Measurements from ENCODE around the gene SSBP3.

The SSBP3 gene

DNA sequence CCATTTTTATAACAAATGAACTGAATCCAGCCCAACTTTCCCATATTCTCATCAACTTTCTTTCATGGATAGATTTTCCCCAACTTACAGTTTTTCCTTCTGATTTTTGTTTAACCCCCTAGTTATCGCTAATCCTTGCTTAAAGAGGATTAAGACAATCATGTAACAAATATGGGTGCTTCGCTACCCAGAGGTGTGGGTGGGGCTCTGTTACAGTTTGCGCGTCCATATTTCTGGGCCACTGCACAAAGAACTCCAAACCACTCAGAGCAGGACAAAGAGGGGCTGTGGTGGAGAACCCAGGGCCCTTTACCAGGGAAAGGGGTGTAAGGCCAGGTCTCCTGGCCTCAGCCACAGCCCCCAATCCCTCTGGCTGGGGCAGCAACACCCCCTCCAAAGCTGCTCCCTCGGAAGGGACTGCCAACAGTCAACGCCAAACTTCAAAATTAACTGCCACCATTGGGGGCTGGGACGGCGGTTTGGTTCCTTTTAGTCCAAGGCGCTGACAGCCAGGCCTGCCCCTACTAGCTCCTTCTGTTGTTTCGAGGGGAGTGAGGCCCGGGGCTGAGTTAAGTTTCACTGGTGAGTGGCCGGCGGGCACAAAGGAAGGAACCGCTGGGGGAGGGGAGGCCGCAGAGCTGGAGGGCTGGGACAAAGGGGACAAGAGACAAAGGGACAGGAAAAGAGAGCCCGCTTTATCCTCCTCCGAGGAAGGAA is 27.9 kb downstream of the SSBP3 start:
- peaks cover 63% of the 10 kb centered on the region for H3K36me3 ChIP-seq (ENCODE audit: insufficient read depth, low read length)
- peaks cover 95% of the 10 kb centered on the region for H3K79me2 ChIP-seq (ENCODE audit: insufficient read depth, low read length)
- no peak overlapping the region for H2AFZ ChIP-seq (ENCODE audit: low read depth, low read length)
- no peak overlapping the region for H3K4me2 ChIP-seq (ENCODE audit: insufficient read depth, low read length)
- peaks cover 77% of the 10 kb centered on the region for H4K20me1 ChIP-seq (ENCODE audit: insufficient read depth, low read length)
- H3K4me1 ChIP-seq (ENCODE audit: insufficient read depth, low read length), result no peaks in the 10 kb centered on the region
- H3K27ac ChIP-seq (ENCODE audit: low read length), result no peak overlapping the region
- H3K9ac ChIP-seq (ENCODE audit: low read depth, low read length), result no peak overlapping the region
- no peak for TF ChIP-seq EZH2 (IDR thresholded peaks at IDR 0.05; ENCODE audit: borderline replicate concordance, low read depth, low read length, severe bottlenecking)
- TF ChIP-seq, protein P1, sequence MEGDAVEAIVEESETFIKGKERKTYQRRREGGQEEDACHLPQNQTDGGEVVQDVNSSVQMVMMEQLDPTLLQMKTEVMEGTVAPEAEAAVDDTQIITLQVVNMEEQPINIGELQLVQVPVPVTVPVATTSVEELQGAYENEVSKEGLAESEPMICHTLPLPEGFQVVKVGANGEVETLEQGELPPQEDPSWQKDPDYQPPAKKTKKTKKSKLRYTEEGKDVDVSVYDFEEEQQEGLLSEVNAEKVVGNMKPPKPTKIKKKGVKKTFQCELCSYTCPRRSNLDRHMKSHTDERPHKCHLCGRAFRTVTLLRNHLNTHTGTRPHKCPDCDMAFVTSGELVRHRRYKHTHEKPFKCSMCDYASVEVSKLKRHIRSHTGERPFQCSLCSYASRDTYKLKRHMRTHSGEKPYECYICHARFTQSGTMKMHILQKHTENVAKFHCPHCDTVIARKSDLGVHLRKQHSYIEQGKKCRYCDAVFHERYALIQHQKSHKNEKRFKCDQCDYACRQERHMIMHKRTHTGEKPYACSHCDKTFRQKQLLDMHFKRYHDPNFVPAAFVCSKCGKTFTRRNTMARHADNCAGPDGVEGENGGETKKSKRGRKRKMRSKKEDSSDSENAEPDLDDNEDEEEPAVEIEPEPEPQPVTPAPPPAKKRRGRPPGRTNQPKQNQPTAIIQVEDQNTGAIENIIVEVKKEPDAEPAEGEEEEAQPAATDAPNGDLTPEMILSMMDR (IDR thresholded peaks at IDR 0.05; ENCODE audit: borderline replicate concordance, extremely low read depth, low read length, poor library complexity, severe bottlenecking), result no peak
- H3K9me3 ChIP-seq (ENCODE audit: insufficient read depth, low read length, severe bottlenecking), result no peaks in the 10 kb centered on the region
- H3K27me3 ChIP-seq (ENCODE audit: insufficient read depth, low read length, poor library complexity), result no peaks in the 10 kb centered on the region
- ATAC-seq (ENCODE audit: insufficient read depth, low read depth), result no peak
- no peak overlapping the region for H3K4me3 ChIP-seq (ENCODE audit: low read depth in 1 of 2, low read length in 2 of 2)
- no peak for DNase-seq

DNA sequence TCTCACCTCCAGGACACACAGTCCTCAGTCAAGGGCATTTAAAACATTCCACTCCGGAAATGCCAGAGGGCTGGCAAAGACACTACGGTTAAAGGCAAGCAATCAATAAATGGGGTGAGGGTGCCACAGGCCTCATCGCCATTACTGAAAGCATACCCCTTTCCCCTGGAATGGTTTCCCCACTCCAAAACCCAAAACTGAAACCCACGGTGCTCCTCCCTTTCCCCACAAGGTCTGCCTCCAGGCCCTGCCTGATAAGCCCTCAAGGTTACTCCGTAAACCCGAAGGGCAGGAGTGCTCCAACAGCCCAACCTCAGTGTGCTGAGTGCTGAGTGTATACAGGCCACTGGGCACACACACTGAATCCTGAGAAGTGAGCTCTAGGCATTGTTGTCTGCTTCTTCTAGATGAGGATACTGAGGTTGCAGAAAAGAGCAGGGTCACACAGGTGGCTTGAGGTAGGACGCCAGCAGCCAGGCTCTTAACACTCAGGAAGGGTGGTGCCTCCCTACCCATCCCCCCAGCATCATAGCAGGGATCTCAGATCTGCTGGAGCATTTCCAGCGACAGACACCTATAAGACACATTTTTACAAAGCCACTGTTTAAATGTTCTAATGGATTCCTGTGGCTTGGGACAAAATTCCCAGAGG is 29.0 kb downstream of the SSBP3 start:
- H3K9ac ChIP-seq (ENCODE audit: low read depth, low read length), result no peak overlapping the region
- peaks cover 88% of the 10 kb centered on the region for H4K20me1 ChIP-seq (ENCODE audit: insufficient read depth, low read length)
- H3K27me3 ChIP-seq (ENCODE audit: insufficient read depth, low read length, poor library complexity), result no peaks in the 10 kb centered on the region
- no peak overlapping the region for H2AFZ ChIP-seq (ENCODE audit: low read depth, low read length)
- no peak overlapping the region for H3K4me2 ChIP-seq (ENCODE audit: insufficient read depth, low read length)
- TF ChIP-seq, protein P1 (IDR thresholded peaks at IDR 0.05; ENCODE audit: borderline replicate concordance, extremely low read depth, low read length, poor library complexity, severe bottlenecking), result no peak
- TF ChIP-seq EZH2 (IDR thresholded peaks at IDR 0.05; ENCODE audit: borderline replicate concordance, low read depth, low read length, severe bottlenecking), result no peak
- H3K79me2 ChIP-seq (ENCODE audit: insufficient read depth, low read length), result peaks cover 100% of the 10 kb centered on the region
- no peaks in the 10 kb centered on the region for H3K4me1 ChIP-seq (ENCODE audit: insufficient read depth, low read length)
- 0 out of 2 replicates have a peak overlapping the region, but pooled peaks have one; percentile 6 for H3K27ac ChIP-seq (ENCODE audit: low read length)
- no peak for ATAC-seq (ENCODE audit: insufficient read depth, low read depth)
- H3K9me3 ChIP-seq (ENCODE audit: insufficient read depth, low read length, severe bottlenecking), result no peaks in the 10 kb centered on the region
- no peak for DNase-seq
- H3K4me3 ChIP-seq (ENCODE audit: low read depth in 1 of 2, low read length in 2 of 2), result no peak overlapping the region
- H3K36me3 ChIP-seq (ENCODE audit: insufficient read depth, low read length), result peaks cover 68% of the 10 kb centered on the region

DNA sequence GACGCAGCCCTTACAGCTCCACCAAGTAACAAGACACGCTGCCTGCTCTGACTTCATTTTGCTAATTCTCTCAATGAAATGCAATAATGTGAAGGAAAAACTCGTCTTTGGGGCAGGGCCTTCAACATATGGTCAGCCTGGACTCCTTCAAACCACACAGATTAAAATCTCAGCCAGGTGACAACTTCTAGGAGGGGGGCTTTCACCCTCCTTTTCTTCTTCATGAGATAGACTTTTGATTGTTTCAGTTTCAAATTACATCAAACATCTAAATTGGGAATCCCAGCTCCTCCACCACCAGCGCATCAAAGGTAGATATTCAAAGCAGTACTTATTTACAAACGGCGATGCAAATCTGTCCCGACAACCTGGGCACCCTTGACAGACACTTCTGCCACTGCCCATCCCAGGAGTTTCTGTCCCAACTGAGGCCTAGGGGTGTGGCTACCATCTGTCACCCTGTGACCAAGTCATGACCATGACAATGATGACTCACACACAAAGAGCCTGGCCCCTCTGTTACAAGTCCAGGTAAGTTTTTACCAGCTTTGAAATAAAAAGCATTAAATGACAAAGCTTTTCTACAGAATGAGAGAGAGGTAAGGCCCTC is 29.7 kb downstream of the SSBP3 start:
- no peak for TF ChIP-seq EZH2 (IDR thresholded peaks at IDR 0.05; ENCODE audit: borderline replicate concordance, low read depth, low read length, severe bottlenecking)
- TF ChIP-seq, protein P1 (IDR thresholded peaks at IDR 0.05; ENCODE audit: borderline replicate concordance, extremely low read depth, low read length, poor library complexity, severe bottlenecking), result no peak
- peaks cover 92% of the 10 kb centered on the region for H4K20me1 ChIP-seq (ENCODE audit: insufficient read depth, low read length)
- peak overlapping the region; percentile 10; the same call in 1 of the 2 replicates for H3K27ac ChIP-seq (ENCODE audit: low read length)
- no peak overlapping the region for H3K9ac ChIP-seq (ENCODE audit: low read depth, low read length)
- no peaks in the 10 kb centered on the region for H3K9me3 ChIP-seq (ENCODE audit: insufficient read depth, low read length, severe bottlenecking)
- H3K4me3 ChIP-seq (ENCODE audit: low read depth in 1 of 2, low read length in 2 of 2), result no peak overlapping the region
- peaks cover 100% of the 10 kb centered on the region for H3K79me2 ChIP-seq (ENCODE audit: insufficient read depth, low read length)
- peaks cover 72% of the 10 kb centered on the region for H3K36me3 ChIP-seq (ENCODE audit: insufficient read depth, low read length)
- H2AFZ ChIP-seq (ENCODE audit: low read depth, low read length), result no peak overlapping the region
- DNase-seq (no peak), ATAC-seq (ENCODE audit: insufficient read depth, low read depth) (no peak)
- H3K4me2 ChIP-seq (ENCODE audit: insufficient read depth, low read length), result no peak overlapping the region
- no peaks in the 10 kb centered on the region for H3K27me3 ChIP-seq (ENCODE audit: insufficient read depth, low read length, poor library complexity)
- H3K4me1 ChIP-seq (ENCODE audit: insufficient read depth, low read length), result no peaks in the 10 kb centered on the region

Data from DND-41 (cell line).